ENCODE measurements around the gene OR13C9. TPM values are rescaled to one million over a fixed set of nuclear protein-coding genes. Genes with fewer than 3 reads are reported as not detected.
"Not testable (repeated sequence)": the region's sequence is repeated elsewhere in the genome, so short reads cannot be mapped to it uniquely, and the experiment has no call there.

OR13C9 gene
- polyA plus RNA-seq (2012; ENCODE audit: insufficient read depth, insufficient read length): not detected

GRCh38 chr9:104618104-104618503 lies at the start of gene OR13C9:
TSS of gene OR13C9 (minus strand) at chr9:104618204. CDS start at chr9:104618204, 0 bp downstream.
- no peak for DNase-seq (ENCODE audit: low read depth, low spot score)
- no peak within 1 kb of the TSS for H3K4me3 ChIP-seq (ENCODE audit: low read length)

GRCh38 chr9:104658496-104659195 lies 40.6 kb upstream of the OR13C9 start:
- DNase-seq (ENCODE audit: low read depth, low spot score): no peak
- H3K4me3 ChIP-seq (ENCODE audit: low read length): no peak overlapping the region

DNA sequence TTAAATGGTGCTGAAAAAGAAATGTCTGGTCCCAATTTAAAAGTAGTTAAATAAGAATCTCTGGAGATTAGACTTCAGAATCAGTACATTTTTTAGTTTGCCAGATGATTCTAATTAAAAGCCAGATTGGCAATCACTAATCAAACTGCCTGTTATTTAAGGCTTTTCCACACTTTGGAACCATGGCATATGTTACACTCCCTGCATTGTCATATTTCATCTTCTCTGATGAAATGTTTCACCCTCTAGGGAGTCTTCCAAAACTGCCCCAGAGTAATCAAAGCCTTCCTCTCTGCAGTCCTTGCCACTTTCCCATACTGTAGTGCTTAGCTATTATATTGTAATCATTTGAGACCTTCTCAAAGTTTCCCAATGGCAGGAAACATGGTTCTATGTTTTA lies 17.5 kb upstream of the OR13C9 start:
- no peak overlapping the region for H3K4me3 ChIP-seq (ENCODE audit: low read length)
- no peak for DNase-seq (ENCODE audit: low read depth, low spot score)

GRCh38 chr9:104633976-104634520 lies 16.0 kb upstream of the OR13C9 start:
- no peak for DNase-seq (ENCODE audit: low read depth, low spot score)

DNA sequence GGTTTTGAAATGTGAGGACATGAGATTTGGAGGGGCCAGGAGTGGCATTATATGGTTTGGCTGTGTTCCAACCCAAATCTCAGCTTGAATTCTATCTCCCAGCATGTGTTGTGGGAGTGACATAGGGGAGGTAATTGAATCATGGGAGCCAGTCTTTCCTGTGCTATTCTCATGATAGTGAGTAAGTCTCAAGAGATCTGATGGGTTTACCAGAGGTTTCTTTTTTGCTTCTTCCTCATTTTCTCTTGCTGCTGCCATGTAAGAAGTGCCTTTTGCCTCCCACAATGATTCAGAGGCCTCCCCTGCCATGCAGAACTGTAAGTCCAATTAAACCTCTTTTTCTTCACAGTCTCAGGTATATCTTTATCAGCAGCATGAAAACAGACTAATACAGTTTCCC lies 8.0 kb upstream of the OR13C9 start:
- not testable (repeated sequence) for DNase-seq (ENCODE audit: low read depth, low spot score); H3K4me3 ChIP-seq (ENCODE audit: low read length)

More at GRCh38 chr9:104633976-104634520, 16.0 kb upstream of the OR13C9 start:
- H3K4me3 ChIP-seq (ENCODE audit: low read length): no peak overlapping the region

DNA sequence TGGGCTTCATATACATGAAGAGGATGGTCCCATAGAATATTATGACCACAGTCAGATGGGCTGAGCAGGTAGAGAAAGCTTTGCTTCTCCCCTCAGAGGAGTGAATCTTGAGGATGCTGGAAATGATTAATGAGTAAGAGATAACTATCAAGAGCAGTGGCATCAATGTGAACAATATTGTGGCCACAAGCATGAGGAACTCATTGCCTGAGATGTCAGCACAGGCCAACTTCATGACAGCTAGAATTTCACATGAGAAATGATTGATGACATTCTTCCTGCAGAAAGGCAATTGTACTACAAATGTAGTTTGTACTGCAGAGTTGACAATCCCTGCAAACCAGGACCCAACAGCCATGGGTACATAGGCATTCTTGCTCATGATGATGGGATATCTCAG lies 586 bp downstream of the OR13C9 start:
- DNase-seq (ENCODE audit: low read depth, low spot score): no peak

GRCh38 chr9:104611213-104611612 lies 6.8 kb downstream of the OR13C9 start:
- no peak overlapping the region for H3K4me3 ChIP-seq (ENCODE audit: low read length)
- no peak for DNase-seq (ENCODE audit: low read depth, low spot score)

More for the DNA sequence above, 586 bp downstream of the OR13C9 start:
- H3K4me3 ChIP-seq (ENCODE audit: low read length): no peak overlapping the region

DNA sequence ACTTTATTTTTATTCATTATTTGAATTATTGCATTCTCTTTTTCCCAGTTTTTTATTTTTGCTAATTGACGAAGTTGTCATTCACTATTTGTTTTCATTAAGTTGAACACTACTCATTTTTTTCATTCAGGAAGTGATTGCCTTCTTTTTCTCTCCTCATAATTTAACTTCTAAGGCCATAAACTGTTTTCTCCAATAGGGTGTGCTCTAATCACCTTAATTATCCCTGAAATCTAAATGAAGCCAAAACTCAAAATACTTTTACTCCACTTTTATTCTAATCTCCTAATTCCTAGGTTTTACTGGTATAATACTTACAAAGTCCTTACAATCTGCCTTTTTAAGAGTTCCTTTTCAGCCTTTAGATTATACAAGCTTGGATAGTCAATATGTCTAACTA lies 9.7 kb downstream of the OR13C9 start:
- H3K4me3 ChIP-seq (ENCODE audit: low read length): no peak overlapping the region
- no peak for DNase-seq (ENCODE audit: low read depth, low spot score)

DNA sequence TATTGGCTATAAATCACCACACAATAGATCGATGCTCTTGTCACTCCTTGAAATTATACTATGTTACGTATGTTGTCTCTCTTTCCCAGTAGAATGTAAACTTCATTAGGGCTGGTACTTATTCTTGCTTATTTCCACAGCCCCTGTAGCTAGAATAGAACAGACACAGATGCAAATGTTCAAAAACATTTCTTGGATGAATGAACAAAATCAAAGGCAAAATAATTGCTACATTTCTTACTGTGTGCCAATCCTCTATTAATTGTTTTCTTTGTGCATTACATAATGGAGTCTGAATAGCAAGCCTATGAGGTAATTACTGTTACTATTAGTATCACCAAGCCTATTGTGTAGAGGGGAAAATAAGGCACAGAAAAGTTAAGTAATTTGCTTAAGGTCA lies 11.9 kb downstream of the OR13C9 start:
- no peak for DNase-seq (ENCODE audit: low read depth, low spot score)
- no peak overlapping the region for H3K4me3 ChIP-seq (ENCODE audit: low read length)

- not testable (repeated sequence) for DNase-seq (ENCODE audit: low read depth, low spot score); H3K4me3 ChIP-seq (ENCODE audit: low read length)
Observed at GRCh38 chr9:104605527-104605926, 12.5 kb downstream of the OR13C9 start, which contains the start of gene OR13C2. TSS of gene OR13C2 (minus strand) at chr9:104605627. CDS start at chr9:104605627, 0 bp downstream.

- no peak overlapping the region for H3K4me3 ChIP-seq (ENCODE audit: low read length)
- no peak for DNase-seq (ENCODE audit: low read depth, low spot score)
Observed at GRCh38 chr9:104604801-104605200, 13.2 kb downstream of the OR13C9 start.

DNA sequence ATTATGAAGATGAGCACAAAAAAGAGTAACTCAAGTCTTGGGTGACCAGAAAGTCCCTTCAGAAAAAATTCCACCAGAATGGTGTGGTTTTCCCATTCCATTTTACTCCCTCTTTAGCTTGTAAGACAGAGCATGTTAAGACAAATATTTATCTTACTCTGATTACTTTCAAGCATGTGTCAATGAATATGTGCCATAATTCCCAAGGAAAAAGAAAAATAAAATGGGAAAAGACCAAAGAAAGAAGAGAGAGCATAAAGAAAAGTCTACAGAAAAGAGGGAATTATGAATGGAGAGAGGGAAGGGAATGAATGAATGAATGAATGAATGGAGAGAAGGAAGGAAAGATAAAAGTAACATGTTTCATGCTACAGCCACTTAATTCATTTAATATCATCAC lies 18.7 kb downstream of the OR13C9 start, which contains the start of gene OR13C5:
OR13C5 (minus strand) TSS at position 101 of the 400 bp plus-strand sequence; CDS start at position 101, 0 bp downstream.
- H3K4me3 ChIP-seq (ENCODE audit: low read length); DNase-seq (ENCODE audit: low read depth, low spot score): not testable (repeated sequence)

GRCh38 chr9:104598749-104599148 lies 19.3 kb downstream of the OR13C9 start:
- H3K4me3 ChIP-seq (ENCODE audit: low read length); DNase-seq (ENCODE audit: low read depth, low spot score): not testable (repeated sequence)

DNA sequence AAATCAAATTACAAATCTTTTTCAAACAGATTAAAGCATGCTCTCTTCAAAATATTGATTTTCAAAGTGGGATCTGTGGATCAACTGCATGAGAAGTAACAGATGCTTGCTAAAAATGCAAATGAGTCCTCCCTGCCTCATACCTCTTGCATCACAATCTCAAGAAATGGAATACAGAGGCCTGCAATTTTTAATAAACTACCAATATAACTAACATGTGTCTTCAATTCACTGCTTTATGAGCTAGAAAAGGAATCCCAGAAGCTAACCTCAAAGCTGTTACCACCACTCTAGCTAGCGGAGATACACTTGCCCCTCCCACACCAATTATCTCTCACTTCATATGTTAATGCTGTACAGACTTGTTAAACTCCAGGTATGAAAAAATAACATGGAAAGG lies 28.4 kb downstream of the OR13C9 start:
- no peak overlapping the region for H3K4me3 ChIP-seq (ENCODE audit: low read length)
- no peak for DNase-seq (ENCODE audit: low read depth, low spot score)

DNA sequence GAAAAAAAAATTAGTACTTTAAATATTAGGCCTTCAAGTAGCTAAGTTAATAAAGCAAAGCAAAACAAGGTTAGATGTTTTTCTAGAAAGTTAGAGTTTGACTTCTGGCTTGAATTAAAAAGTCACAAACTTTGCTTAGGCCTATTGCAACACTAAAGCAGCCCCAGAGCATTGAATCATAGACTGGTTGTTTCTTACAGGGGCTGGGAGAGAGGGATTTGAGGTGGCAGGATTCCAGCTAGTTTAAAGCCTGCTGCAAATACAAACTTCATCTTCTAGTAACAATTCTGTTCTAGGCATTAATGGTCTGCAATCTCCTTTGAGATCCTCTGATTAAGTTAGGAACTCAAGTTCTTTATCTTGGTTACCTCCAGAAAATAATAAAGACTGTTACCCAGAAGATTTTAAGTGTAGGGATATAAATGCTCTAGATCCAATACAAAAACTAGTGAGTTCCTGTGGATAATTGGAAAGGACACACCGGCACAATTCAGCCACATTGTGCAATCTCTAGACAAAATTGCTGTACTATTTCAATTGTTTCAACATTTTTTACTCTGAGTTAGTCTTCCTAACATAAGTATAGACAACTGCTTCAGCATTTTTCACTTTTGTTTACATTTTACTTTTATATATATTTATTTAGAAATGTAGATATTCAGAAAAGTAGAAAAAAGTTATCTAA lies 31.4 kb downstream of the OR13C9 start:
- DNase-seq (ENCODE audit: low read depth, low spot score): no peak
- H3K4me3 ChIP-seq (ENCODE audit: low read length): no peak overlapping the region

GRCh38 chr9:104580562-104580961 lies 37.4 kb downstream of the OR13C9 start:
- H3K4me3 ChIP-seq (ENCODE audit: low read length): no peak overlapping the region
- DNase-seq (ENCODE audit: low read depth, low spot score): no peak

DNA sequence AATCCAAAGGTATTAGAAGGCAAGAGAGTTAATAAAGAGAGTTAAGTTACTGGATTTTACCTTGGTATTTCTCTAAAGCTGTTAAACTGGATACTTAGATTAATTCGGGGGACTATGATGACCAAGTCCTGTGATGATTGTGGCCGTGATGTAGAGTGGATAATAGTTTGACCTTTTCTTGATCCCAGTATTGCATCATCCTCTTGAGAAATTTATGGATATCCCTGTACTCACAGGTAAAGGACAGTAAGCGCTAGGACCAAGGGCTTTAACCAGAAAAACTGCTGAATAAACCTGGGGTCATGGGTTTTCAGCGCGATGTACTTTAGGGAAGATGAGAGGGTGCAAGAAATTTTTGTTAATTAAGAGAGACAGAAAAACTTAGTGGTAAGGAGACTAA lies 40.7 kb downstream of the OR13C9 start:
- no peak for DNase-seq (ENCODE audit: low read depth, low spot score)
- no peak overlapping the region for H3K4me3 ChIP-seq (ENCODE audit: low read length)

GRCh38 chr9:104575456-104575855 lies 42.5 kb downstream of the OR13C9 start:
- no peak for DNase-seq (ENCODE audit: low read depth, low spot score)
- H3K4me3 ChIP-seq (ENCODE audit: low read length): no peak overlapping the region

GRCh38 chr9:104572612-104573011 lies 45.4 kb downstream of the OR13C9 start:
- no peak for DNase-seq (ENCODE audit: low read depth, low spot score)

GRCh38 chr9:104568868-104569267 lies 49.1 kb downstream of the OR13C9 start, which contains the start of gene OR13C8:
TSS of gene OR13C8 (plus strand) at chr9:104569168. CDS start at chr9:104569168, 0 bp downstream.
- H3K4me3 ChIP-seq (ENCODE audit: low read length): no peak within 1 kb of the TSS
- DNase-seq (ENCODE audit: low read depth, low spot score): no peak

More at GRCh38 chr9:104572612-104573011, 45.4 kb downstream of the OR13C9 start:
- no peak overlapping the region for H3K4me3 ChIP-seq (ENCODE audit: low read length)

Measured in Jurkat, Clone E6-1 (cell line).